GM19395 (cell line): ENCODE data around the gene SYNGR2.
"Not testable (repeated sequence)": the region's sequence is repeated elsewhere in the genome, so short reads cannot be mapped to it uniquely, and the experiment has no call there.

Experiments used
- ATAC-seq: cut with Tn5 transposase; IDR thresholded peaks from one replicate; pipeline ENCODE4 v1.9.1; 2021; ENCODE audit warnings: mild to moderate bottlenecking, moderate library complexity; ENCODE audit not compliant: unreplicated experiment

Gene SYNGR2

GRCh38 chr17:78170692-78171590 is 2.6 kb downstream of the SYNGR2 start:
- no peak for ATAC-seq

GRCh38 chr17:78171591-78172248 is 3.3 kb downstream of the SYNGR2 start:
- ATAC-seq, result not testable (repeated sequence)

- ATAC-seq, result no peak
Observed at GRCh38 chr17:78172249-78173051, 4.1 kb downstream of the SYNGR2 start.

- peak; percentile 51 for ATAC-seq
Observed at GRCh38 chr17:78173097-78173715, 4.8 kb downstream of the SYNGR2 start.

- no peak for ATAC-seq
Observed at GRCh38 chr17:78174346-78174869, 6.0 kb downstream of the SYNGR2 start.

- ATAC-seq, result no peak
Observed at GRCh38 chr17:78174870-78175642, 6.7 kb downstream of the SYNGR2 start.

GRCh38 chr17:78175643-78175981 is 7.2 kb downstream of the SYNGR2 start:
- ATAC-seq, result no peak

GRCh38 chr17:78176548-78177025 is 8.2 kb downstream of the SYNGR2 start:
- ATAC-seq, result no peak

GRCh38 chr17:78179372-78179771 is 11.0 kb downstream of the SYNGR2 start:
- no peak for ATAC-seq

- ATAC-seq, result no peak
Observed at GRCh38 chr17:78180083-78180482, 11.7 kb downstream of the SYNGR2 start.

GRCh38 chr17:78180508-78180907 is 12.1 kb downstream of the SYNGR2 start:
- ATAC-seq, result no peak

- ATAC-seq, result no peak
Observed at GRCh38 chr17:78182504-78182903, 14.1 kb downstream of the SYNGR2 start.

GRCh38 chr17:78183916-78184315 is 15.5 kb downstream of the SYNGR2 start:
- ATAC-seq, result no peak

- no peak for ATAC-seq
Observed at GRCh38 chr17:78184351-78184750, 16.0 kb downstream of the SYNGR2 start.

GRCh38 chr17:78184868-78185267 is 16.5 kb downstream of the SYNGR2 start:
- ATAC-seq, result no peak

GRCh38 chr17:78185981-78186691 is 17.8 kb downstream of the SYNGR2 start:
- ATAC-seq, result no peak

GRCh38 chr17:78186692-78187595 is 18.6 kb downstream of the SYNGR2 start, which contains the start of the genes AFMID and TK1:
TSS of gene AFMID (plus strand) at chr17:78187362. CDS start at chr17:78187371, 9 bp downstream.
TSS of gene TK1 (minus strand) at chr17:78187052. CDS start at chr17:78186994, 58 bp downstream.
- ATAC-seq, result peak; percentile 90

- ATAC-seq, result no peak
Observed at GRCh38 chr17:78196716-78197115, 28.3 kb downstream of the SYNGR2 start.
